Right kidney (tissue), 9 donors: ENCODE data around the gene BBIP1.

Experiments used
- DNase-seq: peaks from one replicate; pipeline ENCODE4 v3.0.0-alpha.2; 2016
- long read RNA-seq, 8 donors: transcript quantifications; one replicate each; lab custom pipeline, GENCODE V29; 2026

Gene BBIP1, protein sequence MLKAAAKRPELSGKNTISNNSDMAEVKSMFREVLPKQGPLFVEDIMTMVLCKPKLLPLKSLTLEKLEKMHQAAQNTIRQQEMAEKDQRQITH
- long read RNA-seq, donor 1, full-length matches to known transcripts = 26 of 52 reads
- long read RNA-seq, donor 1, partial matches to known transcripts = 26 of 52 reads
- long read RNA-seq, donor 1, other reads (novel, unspliced or antisense) = 0 of 52 reads
- long read RNA-seq, donor 2, transcript BBIP1-207 (4 exons, 2,119 nt) = major isoform, 7 of 10 reads
- long read RNA-seq, donor 2, partial matches to known transcripts = 0 of 10 reads
- long read RNA-seq, donor 2, other reads (novel, unspliced or antisense) = 0 of 10 reads
- long read RNA-seq, donor 3, full-length matches to known transcripts = 10 of 10 reads
- long read RNA-seq, donor 3, partial matches to known transcripts = 0 of 10 reads
- long read RNA-seq, donor 3, other reads (novel, unspliced or antisense) = 0 of 10 reads
- long read RNA-seq, donor 4, full-length matches to known transcripts = 29 of 50 reads
- long read RNA-seq, donor 4, partial matches to known transcripts = 21 of 50 reads
- long read RNA-seq, donor 4, other reads (novel, unspliced or antisense) = 0 of 50 reads
- long read RNA-seq, donor 5, full-length matches to known transcripts = 21 of 21 reads
- long read RNA-seq, donor 5, partial matches to known transcripts = 0 of 21 reads
- long read RNA-seq, donor 5, other reads (novel, unspliced or antisense) = 0 of 21 reads
- long read RNA-seq, donor 6, full-length matches to known transcripts = 25 of 25 reads
- long read RNA-seq, donor 6, partial matches to known transcripts = 0 of 25 reads
- long read RNA-seq, donor 6, other reads (novel, unspliced or antisense) = 0 of 25 reads
- long read RNA-seq, donor 7, full-length matches to known transcripts = 19 of 19 reads
- long read RNA-seq, donor 7, partial matches to known transcripts = 0 of 19 reads
- long read RNA-seq, donor 7, other reads (novel, unspliced or antisense) = 0 of 19 reads
- long read RNA-seq, donor 8, full-length matches to known transcripts = 13 of 13 reads
- long read RNA-seq, donor 8, partial matches to known transcripts = 0 of 13 reads
- long read RNA-seq, donor 8, other reads (novel, unspliced or antisense) = 0 of 13 reads

DNA sequence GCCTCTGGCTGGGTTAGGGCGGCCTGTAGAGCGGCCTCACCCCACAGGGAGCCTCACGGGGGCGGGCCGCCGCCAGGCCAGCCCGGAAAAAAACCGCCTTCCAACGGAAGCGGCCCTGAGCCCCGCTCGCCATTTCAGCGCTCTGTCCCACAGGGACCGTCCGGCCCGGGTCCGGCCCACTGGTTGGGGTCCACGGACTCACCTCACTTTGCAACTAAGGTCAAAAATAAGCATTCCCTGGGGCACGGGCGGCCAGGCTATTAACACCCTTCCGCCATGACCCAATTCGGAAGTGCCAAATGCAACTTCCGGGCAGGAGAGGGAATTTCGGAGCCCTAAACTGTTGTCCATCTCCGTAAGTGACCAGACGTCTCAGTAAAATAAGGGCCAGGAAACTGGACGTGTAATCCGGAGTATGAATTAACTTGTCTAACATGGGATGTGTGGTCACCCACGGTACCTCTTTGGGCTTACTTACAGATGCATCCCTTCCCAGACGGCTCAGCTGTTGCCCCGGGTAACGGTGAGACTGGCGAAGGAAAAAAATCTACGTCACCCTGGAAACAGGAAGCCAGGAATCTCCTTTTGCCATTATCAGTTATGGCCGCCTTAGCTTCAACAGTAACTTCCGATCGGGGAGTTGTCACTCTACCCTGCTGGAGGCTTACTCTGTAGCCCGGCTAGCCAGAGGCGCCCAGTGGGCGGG is at the start of gene BBIP1:
Gene BBIP1 (minus strand): TSS at position 538 of the 706 bp plus-strand sequence. CDS start 1,023 bp downstream, outside the sequence.
- peak; percentile 99 for DNase-seq

DNA sequence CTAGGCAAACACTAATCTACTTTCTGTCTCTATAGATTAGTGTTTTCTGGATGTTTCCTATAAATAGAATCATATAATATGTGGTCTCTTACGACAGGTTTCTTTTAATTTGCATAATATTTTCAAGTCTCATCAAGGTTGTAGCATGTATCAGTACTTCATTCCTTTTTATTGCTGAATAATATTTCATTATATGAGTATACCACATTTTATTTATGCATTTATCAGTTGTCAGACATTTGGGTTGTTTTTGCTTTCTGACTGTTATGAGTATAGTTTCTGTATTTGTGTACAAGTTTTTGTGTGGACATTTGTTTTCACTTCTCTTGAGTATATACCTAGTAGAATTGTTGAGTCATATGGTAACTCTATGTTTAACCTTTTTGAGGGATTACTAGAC is 48.7 kb upstream of the BBIP1 start:
- DNase-seq = no peak

DNA sequence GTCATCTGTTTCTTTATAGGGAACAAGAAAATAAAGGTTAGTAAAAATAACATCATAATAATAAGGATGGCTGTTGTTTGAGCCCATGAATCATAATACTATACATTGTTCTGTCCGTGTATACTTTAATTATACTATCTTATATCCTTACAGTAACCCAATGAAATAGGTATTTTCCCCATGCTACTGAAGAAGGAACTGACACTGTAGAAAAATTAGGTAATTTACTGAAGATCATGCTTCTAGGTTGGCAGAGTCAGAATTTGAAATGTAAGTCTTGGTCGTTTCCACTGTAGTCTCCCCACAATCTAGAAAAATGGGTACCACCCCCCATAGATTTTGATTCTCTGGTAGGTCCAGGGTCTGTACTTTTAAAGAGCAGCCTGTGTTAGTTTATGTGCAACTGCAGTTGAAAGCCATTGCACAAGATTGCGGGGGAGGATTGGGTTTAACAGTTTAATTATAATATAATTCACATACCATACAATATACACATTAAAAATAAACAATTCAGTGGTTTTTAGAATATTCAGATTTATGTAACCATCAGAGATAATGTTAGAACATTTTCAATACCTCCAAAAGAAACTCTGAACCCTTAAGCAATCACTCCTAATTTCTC is 48.1 kb upstream of the BBIP1 start:
- no peak for DNase-seq

DNA sequence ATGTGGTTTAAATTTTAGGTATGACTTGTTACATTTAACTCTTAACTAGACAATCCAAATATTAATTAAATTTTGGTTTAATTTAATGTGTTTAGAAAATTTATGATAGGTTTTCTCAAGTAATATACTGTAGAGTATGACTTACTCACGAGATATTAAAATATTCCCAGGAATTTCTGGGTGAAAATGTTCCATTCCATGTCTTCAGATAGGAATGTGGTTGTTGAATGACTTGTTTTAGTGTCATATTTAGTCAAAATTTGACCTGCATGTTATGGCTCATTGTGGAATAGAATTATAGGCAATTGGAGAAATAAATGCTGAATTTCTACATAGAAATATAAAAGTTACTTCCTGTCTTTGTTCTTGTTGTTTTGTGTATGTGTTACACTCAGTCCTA is 47.2 kb upstream of the BBIP1 start:
- no peak for DNase-seq

DNA sequence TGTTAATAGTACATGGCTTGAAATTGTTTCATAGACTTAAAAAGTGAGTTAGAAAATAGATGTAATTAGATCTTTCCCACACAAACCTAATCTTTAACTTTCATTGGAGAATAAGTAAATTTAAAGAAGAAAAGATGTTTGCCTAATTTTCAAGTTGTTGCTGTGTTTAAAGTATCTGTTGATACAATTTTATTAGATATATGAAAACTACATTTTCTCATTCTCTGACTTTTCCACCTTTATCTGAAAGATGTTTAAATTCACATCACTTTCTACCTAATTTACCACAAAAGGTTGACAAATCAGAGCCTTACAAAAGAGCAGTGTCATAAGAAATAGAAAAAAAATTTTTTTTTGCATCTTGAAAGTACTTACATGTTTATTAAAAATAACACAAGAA is 46.2 kb upstream of the BBIP1 start:
- DNase-seq = no peak

DNA sequence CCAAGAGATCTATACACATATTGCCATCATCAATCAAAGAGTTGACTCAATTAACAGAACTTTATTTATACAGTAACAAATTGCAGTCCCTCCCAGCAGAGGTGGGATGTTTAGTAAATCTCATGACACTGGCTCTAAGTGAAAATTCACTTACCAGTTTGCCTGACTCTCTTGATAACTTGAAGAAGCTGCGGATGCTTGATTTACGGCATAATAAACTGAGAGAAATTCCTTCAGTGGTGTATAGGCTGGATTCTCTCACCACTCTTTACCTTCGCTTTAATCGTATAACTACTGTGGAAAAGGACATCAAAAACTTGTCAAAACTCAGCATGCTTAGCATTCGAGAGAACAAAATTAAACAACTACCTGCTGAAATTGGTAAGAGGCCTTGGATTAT is 45.7 kb upstream of the BBIP1 start:
- no peak for DNase-seq

DNA sequence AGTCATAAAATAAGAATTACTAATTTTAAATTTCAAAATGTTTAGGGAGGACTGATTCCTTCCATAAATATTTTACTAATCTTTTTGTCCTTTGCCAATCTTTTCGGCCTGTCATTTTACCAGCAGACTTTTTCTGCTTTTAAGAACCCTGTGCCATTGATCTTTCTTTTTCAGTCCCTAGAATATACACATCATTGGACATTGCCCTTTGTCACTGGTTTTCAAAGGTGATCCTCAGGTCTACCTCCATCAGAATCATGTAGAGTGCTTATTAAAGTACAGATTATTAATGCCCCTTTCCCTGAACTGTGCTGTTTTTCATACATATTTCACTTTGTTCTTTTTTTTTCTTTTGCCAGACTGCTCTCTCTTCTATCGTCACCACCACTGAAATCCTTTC is 44.2 kb upstream of the BBIP1 start:
- DNase-seq = no peak

DNA sequence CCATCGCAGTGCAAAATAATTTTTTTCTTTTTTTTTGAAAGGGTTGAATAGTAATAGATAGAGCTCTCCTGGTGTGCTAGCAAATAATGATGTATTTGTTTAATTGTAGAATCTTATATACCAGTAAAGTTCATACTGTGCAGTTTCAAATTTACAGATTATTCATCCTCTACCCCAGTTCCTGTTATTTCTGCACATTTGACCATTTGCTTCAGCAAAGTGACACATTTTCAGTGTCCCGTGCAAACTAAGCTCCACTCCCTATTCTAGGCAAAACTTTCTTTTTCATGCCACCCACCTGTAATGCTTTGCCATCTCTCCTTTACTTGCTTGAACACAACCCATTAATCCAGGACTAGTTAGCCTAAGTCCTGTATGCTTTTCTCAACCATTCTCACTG is 43.5 kb upstream of the BBIP1 start:
- DNase-seq = no peak

DNA sequence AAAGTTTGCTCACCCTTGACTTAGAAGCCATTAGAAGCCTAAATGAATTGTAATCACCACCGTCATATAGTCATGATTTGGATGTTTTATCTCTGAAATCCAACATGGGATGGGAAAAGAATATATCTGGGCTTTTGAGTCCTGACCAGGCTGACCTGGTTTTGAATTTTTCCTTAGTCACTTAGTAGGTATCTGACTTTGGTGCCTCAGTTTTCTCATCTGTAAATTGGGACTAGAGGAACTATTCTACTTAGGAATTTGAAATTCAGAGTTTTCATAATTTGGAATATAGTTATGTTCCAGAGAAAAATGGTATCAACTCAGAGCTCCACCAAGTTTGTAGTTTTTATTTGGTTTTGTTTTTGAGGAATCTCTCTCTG is 41.3 kb upstream of the BBIP1 start:
- DNase-seq = no peak

DNA sequence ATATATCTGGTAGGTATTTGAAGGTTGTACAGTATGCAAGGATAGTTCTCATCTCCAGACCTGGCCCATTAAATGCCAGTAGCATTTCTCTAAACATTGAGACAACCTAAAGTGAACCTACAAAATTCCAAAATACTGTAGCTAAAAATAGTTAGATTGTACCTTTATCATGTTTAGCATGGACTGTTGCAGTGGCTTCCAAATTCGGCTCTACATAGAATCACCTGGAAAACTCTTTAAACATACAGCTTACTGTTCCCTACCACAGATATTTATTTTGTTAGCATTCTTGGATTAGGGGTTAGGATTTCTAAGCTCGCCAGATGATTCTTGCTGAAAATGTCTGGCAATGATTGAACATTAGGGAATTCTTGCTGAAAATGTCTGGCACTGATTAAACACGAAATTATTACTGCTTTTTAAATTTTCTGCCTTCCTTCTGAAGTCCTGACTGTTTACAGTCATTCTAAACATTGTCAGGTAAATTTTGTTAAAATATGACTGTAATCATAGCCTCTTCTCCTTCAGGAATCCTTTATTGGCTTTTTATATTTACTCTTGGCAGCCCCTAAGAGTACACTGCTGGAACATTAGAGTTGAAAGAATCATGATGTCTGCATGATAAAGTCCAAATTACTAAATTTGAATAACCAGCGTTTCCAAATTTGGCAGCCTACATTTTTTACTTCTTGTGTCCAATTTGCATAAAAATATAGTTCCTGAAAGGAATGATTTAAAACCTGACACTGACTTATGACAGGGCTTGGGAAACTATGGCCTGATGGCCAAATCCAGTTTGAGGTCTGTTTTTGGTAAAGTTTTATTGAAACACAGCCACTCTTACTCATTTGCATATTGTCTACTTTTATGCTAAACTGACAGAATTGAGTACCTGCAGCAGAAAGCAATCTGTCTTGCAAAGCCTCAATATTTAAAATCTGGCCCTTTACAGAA is 40.7 kb upstream of the BBIP1 start:
- no peak for DNase-seq

DNA sequence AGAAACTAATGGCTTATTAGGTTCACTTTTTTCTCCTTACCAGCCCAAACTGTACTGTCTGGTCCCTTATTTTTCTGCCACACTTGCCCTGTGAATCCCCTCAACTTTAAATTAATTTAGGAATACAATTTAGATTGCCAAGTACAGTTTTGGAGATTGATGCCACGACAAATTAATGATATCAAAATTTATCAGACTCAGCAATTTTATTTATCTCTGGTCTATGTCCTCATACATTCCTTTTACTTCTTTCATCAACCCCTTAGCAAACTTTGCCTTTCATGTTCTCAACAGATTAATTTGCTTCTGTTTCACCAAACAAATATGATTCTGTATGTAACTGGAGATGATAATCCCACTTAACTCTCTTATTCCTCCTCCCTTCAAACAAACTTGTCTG is 38.6 kb upstream of the BBIP1 start:
- no peak for DNase-seq

DNA sequence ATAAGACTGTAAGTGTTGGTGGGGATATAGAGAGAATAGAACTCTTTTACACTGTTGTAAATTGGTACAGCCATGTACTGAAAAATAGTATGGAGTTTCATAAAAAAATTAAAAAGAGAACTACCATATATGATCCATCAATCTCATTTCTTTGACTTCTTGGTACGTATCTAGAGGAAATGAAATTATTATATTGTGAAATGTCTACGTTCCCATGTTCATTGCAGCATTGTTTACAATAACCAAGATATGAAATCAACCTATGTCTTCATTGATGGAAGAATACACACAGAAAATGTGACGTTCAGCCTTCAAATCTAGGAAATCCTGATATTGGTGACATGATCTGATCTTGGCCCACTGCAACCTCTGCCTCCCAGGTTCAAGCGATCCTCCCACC is 32.4 kb upstream of the BBIP1 start:
- DNase-seq = no peak

DNA sequence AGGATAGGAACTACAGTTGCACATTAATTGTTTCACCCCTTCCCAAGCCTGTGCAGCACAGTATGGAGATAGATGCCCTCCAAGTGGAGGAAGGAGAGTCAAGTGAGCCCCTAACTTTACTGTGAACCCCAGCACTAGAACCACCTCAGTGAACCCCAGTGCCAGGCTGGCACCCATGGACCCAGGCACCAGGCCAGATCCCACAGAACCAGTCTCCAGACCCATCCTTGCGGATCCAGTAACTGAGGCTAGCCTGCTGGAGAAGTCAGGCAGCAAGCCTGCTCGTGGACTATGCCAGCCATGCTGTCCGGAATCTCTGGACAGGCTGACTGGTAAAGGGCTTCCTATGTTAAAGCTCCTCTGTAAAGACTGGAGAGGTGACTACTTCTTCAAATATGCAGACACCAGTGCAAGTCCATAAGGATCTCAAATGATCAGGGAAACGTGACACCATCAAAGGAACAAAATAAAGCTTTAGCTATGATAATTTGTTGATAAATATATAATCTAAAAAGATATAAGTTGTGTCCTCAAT is 28.1 kb upstream of the BBIP1 start:
- DNase-seq = no peak

DNA sequence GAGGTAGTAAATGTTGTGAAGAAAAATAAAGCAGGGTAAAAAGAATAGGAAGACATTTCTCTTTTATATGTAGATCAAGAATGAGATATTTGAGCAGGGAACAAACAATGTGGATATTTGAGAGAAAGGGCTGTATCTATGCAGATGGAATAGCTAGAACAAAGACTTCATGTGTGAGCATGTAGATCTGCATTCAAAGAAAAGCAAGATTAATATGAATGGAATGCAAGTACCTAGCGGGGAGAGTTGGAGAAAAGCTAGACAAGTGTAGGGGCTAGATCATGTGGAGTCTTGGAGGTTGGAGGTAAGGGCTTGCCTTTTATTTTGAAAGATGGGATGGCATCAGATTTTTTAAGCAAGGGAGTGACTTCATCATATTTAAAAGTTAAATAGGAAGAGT is 27.5 kb upstream of the BBIP1 start:
- no peak for DNase-seq

DNA sequence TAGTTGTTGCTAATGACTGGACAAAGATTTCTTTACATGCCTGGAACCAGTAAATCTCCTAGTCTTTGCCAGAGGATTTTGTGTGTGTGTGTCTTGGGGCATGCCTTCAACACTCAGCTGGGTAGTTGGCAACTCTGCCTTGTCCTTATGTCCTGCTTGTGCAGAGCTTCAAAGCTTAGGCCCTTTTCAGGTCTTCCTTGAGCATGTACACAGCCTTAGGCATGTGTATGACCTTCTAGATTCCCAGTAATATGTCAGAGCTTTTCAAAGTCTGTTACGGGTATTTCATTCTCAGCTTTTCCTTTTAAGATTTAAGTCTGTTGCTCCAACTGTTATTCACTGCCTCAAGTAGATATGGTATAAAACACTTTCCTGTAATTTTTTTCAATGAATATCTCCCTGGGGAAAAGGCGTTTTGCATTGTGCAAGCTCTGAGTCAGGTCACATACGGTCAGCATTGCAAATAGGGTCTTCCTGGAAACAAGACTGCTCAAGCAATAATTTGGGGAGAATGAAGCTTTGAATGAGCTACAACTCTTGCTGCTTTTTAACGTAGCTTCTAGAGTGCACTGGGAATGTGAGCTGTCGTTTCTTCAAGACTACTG is 25.9 kb upstream of the BBIP1 start:
- no peak for DNase-seq

DNA sequence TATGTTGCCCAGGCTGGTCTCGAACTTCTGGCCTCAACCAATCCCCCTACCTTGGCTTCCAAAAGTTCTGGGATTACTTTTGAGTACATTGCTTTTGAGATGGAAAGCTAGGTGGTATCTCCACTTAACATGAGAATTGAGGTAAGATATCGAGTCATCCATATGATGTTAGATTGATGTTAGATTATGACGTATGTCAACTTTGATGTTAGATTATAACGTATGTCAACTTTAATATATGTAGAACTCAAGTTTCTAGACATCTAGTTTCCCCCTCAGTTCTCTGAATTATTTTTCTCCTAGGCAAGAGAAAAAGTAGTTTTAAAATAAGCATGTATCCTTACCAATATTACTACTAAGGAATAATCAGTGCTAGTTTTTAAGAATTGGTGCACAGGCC is 20.4 kb upstream of the BBIP1 start:
- DNase-seq = no peak

DNA sequence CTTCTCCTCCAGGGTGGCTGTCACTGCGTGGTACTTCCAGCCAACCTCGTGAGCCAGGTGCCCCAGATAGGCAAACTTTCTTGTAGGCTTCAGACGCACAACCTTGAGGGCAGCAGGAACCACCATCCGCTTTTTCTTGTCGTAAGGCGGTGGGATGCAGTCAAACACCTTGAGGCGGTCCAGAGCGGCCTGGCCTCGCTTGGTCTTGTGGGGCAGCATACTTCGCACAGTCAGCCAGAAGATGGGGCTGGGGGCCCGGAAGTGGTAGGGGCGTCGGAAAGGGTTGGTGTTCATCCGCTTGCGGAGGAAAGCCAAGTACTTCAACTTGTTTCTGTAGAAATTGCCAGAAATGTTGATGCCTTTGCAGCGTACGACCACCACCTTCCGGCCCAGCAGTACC is 17.8 kb upstream of the BBIP1 start:
- no peak for DNase-seq

DNA sequence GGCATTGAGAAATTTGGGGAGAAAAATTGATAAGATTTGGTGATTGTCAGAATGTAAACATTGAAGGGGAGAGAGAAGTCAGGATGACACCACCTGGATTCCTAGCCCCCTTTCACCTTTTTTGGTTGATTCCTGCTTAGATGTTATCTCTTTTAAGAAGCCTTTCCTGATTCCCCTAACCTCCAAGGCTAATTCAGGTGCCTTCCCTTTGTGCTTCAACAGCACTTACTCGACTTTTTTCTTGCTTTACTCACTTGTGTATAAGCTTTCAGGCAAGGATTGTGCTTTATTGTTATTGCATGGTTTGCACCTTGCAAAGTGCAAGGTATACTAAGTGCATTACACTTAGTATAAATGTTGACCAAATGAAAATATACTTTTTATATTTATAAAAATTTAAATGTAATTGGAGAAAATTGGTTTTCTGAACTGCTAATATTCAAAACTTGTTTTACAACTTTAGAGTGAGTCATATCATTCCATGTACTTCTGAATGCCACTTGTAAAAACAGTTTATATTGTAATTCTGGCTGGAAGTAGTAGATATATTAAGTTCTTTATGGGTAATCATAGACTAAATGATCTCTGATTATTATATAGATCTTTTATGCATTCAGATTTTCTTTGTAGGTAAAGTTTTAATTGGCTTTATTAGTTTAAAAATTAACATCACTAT is 13.7 kb upstream of the BBIP1 start:
- no peak for DNase-seq

DNA sequence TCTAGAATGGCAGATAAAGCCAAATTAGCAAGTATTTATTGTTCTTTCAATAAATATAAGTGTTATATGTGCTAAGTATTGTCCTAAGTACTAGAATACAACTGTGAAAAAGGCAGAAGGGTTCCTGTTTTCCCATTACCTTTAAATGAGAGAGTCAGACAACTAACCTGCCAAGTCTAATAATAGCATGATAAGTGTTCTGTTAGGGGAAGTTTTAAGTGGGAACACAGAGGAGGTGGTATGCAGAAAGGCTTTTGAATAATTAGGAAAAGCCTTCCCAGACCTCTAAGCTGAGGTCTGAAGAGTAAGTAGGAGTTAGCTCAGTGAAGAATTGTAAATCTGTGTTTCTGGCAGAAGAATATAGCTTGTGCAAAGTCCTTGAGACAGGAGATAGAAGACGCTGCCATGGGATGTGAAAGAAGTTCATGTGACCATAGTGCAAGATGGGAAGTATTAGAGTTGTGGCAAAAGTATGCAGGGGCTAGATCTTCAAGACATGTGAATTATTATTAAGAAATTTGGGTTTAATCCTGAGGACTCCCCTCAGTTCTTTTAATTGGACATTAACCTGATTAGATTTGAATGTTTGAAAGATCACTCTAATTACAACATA is 12.9 kb upstream of the BBIP1 start:
- DNase-seq = no peak
